Colon (tissue), 2 donors: Measurements from ENCODE around the gene IGLL5.

Experiments
- FAIRE-seq: peaks from 2 replicates; lab custom pipeline; 2012; peaks lifted over from hg19 to GRCh38; lab: Jason Lieb, UNC
- donor health status: control.
- donor health status: control.

Gene IGLL5

DNA sequence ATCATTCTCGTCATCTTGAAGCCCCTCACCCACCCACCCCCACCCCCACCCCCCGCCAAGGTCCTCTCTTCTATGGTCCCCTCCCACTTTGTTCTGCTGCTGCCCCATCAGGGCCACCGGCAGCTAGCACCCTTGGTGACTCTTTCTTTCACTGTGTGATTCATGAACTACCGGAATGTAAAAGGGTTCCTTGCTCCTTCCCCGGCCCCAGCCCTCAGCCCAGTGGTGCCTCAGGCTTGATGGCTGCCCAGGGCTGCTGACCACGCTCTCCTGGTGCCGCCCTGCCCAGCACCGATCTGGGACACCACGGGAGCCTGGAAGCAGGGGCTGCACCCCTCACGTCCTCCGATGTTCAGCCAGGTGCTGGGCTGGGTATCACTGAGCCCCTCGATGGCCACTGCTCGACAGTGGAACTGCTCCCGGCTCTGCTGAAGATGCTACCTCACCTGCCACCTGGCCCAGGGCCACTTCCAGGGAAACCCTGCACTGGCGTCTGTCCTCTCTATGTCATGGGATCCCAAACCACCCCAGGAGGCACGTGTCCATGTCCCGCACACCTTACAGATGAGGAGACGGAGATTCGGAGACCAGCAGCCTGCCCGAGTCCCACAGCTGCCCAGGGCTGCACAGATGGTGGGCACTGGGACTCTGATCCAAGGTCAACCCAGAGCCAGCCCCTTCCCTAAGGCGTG, 39.7 kb downstream of the IGLL5 start:
- FAIRE-seq, result no peak

DNA sequence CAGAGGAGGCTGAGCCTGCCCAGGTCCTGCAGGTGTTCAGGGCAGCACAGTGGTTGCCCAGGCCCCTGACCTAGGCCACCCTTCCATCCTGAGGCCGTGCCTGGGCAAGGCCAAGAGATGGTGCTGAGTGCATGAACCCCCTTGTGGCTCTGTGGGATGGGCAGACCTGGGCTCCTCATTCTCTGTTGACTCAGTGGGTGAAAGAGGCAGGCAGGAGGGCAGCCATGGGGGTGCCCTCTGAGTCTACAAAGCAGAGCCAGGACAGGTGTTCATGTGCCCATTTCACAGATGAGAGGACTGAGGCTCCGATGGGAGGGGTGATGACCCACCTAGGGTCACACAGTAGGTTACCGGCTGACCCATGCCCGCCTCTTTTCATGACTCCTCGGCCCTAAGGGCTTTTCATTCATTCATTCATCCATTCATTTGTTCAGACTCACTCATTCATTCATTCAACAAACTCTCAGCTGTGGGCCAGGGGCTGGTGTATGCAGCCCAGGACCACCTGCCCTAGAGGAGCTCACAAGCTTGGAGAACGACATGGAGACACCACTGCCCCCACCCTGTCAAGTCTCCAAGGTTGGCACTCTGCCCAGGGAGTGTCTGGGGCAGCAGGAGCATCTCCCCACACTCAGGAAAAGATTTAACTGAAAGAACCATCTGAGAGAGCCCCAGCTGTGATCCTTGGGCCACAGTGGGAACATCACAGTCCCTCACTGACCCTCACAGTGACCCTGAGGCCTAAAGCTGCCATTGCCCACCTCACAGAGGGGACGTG, 40.5 kb downstream of the IGLL5 start:
- FAIRE-seq, result no peak

DNA sequence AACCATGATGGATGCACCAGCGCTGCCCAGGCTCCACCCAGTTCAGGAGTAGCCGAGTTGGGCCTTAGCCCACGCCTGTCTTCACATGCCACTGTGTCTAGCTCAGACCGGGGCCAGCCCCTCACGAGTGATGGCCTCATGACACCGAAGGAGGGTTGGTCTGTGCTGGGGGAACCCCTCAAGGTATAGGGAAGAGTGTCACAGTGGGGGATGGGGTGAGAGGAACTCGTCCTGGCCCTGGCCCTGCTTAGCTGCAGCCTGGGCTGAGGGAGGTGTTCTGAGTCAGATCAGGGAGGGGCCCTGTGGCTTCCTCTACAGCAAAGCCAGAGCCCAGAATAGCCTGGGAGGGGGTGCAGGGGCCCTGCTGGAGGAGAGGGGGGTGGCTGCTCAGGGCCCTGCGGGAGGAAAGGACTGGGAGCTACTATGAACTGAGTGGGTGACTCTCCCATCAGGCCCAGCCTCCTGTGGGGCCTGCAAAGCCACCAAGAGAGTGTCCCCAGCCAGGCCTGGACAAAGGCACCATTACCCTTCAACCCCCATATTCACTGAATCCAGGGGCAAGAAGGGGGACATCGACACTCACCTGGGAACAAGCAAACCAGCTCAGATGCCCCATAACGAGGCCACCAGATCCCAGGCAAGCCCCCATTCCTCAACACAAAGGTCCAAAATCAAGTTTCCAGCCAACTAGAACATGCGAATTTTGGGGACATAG, 41.2 kb downstream of the IGLL5 start:
- FAIRE-seq, result no peak

DNA sequence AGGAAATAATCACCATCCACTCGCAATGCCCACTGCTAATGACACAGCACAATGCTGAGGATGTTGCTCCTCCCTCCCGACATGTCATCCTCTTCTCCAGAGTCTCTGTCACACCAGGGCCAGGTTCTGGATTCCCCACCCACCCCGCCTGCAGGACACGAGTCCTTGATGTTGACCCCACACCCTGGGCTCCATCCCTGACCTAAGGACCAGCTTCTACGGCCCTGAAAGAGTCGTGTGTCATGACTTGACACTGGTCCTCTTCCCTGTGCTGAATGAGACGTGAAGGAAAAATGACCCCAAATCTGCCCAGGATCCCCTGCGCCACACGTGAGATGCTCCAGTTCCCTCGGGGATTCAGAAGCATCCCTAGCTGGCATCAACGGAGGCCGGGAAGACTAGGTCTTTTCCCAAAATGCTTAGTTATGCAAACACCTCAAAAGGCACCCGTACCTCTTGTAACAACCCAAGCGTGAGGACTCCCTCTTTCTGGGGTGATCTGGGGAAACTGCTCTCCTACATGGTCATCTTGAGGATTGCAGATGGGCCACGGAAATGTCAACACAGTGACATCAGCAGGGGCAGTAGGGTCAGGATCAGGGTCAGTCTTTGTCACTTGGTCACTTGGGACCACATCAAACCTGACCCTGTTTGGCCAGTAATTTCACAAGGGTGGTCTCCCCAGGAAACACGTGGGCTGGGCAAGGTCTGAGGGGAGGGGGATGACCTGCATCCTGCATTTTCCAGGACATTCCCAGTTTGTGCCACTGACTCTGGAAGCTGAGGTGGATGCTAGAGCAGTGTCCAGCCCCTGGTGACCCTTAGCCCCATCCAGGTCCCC, 42.0 kb downstream of the IGLL5 start:
- FAIRE-seq, result no peak

DNA sequence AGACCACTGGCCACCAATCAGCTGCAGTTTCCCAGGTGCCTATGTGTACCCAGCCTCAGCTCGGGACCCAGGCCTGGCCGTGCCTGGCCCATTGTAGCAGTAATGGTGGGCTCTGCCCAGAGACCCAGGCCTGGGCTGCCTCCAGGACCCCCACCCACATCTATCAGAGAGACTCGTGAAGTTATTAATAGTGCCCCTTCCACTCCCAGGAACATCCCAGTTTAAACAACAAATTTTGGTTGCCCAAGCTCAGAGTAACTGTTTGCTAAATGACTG, 42.5 kb downstream of the IGLL5 start:
- FAIRE-seq, result no peak

DNA sequence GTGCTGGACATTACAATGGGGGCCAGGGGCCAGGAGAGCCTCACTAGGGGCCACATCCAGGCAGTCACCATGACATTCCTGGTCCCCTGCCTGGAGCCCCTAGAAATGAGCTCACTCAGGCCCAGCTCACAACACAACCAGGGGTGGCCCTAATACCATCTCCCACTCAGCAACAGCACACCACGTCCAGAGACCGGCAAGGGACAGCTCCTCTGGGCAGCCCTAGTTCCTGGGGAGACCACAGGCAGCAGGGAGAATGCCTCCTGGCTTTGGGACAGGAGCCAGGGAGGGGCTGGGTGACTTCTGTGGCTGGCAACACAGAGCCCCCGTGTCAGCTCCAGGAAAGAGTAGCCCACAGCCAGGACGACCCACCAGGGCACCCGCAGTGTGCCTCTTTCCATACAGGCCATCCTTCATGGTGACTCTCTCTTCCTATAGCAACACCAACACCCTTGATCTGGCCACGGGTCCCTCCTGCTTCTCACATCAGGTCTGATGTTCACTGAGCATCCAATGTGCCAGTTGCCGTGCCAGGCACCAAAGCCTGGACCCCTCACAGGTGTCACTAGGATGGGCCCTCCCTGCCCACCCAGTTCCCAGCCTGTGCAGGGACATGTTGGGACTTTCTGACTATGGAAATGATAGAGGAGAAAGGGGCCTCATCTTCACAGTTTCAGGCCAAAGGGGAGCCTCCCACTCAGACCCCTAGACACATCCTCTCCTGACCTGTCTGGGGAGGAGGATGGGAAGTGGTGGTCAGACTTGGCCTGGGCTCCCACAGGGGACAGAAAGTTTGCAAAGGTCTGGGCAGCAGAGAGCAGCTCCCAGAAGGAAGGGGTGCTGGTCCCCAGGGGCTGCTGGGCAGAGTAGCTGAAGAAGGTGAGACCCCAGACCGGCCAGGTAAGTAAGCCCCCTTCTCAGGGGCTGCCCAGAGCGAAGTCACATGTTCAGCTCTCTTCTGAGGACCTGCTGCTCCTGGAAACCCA, 43.2 kb downstream of the IGLL5 start:
- FAIRE-seq, result no peak

DNA sequence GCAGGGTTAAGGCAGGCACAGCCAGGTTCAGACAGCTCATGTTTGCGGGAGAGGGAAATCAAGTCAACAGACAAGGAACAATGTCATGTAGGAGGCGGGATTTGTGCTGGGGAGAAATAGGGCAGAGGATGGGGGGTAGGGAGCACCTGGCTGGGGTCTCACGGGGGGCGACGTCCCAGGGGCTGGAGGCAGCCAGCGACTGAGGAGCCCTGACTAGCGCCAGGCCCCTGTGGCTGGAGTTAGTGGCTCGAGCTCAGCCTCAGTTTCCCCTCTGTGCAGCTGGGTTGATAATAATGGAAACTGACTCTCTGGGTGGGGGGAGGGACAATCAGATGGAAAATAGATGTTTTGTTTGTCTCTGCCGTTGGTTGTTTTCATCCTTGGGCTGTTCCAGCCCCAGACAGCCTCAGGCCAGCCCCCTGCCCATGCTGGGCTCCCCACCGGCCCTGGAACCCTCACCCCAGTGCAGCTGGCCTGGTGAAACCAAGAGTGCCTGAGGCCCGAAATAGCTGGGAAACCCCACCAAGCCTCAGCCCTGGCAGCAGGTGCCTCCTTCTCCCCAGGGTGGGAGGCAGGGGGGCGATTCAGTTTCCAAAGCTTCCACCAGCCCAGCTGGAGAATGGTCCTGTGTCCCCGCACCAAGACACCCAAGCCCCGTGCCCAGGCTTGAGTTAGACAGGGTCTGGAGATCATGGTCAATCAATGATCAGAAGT, 44.1 kb downstream of the IGLL5 start:
- FAIRE-seq, result no peak

DNA sequence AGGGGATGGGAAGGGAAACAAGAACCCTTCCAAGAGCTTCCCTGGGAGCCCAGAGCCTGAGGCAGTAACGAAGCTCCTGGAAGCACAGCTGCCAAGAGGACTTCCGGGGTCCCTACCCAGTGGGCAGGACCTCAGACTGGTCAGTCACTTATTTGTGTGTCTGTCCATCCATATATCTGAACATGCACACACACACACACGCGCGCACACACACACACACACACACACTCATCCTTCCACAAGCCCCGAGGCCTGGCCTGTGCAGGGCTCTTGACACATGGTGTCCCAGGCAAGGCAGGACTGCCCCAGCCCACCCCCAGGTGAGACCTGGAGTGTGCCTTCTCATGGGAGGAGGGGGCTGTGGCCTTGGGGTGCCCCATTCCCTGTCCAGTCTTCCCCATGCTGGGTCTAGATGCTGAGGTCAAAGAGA, 44.9 kb downstream of the IGLL5 start:
- FAIRE-seq, result no peak

DNA sequence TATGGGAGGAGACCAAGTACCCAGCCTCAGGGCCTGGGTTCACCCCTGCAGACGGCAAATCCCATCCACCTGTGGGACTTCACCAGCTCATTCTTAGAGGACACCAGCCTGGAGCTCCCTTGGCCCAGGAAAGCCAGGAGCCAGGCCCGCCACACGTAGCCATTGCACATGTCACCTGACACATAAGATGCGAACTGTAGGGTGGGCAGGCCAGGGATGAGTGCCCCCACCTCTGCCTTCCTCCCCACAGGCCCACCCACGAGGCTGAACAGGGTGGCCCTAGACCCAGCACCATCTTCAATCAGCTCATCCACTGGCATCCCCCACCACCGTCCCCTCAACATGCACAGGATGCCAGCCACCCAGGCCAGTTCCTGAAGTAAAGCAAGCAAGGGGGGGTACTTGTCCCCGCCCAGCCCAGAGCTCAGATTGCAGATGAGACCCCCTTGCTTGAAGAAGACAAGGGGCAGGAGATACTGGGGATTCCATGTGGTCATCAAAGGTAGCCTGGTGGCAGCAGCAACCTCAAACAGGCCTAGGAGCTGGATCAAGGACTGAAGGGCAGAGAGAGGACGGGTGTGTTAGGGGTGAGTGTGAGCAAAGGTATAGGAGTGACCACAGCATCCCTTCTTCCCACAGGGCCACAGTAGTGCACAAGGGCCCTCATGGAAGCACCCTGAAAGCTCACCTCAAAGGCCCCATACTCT, 45.6 kb downstream of the IGLL5 start:
- no peak for FAIRE-seq

DNA sequence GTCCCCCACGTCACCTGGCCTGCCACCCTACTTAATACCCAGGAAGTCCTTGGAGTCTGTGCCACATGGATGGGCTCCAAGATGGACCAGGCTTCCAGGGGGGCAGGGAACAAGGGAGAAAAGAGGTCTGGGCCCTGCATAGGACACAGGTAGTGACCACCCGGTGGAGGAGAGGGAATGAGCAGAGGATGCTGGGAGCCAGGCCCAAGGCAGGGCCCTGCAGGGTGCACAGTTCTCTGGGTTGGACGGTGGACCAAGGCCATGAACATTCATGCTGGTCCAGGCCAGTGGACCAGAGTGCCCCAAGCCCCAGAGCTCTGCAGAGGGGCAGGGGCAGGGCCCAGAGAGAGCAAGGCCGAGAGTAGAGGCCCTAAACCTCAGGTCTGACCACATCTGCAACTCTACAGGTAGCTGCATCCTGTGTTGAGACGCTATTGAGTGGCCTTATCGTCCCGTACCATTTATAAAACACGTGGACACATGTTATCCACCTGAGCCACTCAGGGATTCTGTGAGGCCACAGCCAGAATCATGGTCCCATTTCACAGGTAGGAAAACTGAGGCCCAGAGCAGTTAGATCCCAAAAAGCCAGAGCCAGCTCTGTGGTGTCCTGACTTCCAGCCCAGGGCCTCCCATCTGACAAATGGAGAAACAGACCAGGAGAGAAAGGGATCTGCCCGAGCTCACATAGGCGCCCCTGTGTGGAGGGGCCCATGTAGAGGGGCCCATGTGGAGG, 46.4 kb downstream of the IGLL5 start:
- no peak for FAIRE-seq

DNA sequence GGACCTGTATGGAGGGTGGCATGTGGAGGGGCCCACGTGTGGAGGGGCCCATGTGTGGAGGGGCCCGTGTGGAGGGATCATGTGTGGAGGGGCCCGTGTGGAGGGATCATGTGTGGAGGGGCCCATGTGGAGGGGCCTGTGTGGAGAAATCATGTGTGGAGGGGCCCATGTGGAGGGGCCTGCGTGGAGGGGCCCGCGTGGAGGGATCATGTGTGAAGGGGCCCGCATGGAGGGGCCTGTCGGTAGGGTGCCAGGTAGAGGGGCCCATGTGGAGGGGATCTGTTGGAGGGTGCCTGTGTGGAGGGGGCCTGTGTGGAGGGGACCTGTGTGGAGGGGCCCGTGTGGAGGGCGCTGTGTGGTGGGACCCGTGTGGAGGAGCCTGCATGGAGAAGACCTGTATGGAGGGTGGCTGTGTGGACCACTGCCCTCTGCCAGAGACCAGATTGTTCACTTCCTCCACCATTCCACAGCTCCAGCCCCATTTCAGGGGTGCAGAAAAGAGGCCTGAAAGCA, 47.0 kb downstream of the IGLL5 start:
- FAIRE-seq, result no peak

DNA sequence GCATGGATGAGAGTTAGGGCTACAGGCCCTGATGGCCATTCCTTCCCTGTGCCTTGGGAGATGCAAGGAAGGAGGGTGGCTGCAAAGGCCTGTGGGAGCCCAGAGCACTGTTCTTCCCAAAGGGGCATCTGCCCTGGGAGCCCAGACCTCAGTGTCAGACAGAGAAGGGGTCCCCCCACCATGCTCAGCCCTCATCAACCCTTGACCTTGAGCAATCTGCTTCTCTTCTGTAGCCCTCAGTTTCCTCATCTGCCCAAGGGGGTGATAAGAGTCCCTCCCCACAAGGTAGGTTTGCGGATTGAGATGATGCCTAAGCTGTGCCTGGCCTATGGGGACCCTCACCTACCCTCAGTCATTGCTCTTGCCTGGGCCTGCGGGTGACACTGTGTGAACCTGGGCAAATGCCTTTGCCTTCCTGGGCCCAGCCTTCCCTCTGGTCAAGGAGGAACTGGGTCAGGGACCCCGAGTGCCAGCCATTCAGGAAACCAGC, 47.5 kb downstream of the IGLL5 start:
- no peak for FAIRE-seq

DNA sequence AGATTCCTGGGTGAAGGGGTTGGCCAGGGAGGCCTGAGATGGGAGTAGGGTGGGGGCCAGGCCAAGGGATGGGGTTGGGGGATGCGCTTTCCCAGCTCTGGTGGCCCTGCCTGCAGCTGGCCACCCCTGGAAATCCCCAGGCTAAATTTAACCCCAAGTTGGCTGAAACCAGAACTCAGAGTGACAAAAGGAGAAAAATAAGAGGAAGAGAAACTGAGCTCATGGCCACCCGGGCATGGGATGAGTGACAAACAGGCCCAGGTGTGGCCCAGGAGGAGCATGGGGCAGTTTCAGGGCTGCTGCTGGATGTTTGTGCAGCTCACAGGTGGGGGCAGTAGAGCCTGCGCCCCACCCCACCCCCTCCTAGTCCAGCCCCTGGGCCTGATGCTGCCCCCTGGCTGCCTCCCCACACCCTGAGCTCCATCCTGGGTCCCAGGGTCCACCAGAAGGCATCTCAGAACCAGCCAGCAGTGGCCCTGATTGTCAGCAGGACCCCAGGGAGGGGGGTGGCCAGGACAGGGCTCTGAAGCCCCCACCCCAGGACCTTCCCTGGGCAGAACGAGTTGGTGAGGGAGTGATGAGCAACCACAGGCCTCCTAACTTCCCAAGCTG, 48.0 kb downstream of the IGLL5 start:
- no peak for FAIRE-seq

DNA sequence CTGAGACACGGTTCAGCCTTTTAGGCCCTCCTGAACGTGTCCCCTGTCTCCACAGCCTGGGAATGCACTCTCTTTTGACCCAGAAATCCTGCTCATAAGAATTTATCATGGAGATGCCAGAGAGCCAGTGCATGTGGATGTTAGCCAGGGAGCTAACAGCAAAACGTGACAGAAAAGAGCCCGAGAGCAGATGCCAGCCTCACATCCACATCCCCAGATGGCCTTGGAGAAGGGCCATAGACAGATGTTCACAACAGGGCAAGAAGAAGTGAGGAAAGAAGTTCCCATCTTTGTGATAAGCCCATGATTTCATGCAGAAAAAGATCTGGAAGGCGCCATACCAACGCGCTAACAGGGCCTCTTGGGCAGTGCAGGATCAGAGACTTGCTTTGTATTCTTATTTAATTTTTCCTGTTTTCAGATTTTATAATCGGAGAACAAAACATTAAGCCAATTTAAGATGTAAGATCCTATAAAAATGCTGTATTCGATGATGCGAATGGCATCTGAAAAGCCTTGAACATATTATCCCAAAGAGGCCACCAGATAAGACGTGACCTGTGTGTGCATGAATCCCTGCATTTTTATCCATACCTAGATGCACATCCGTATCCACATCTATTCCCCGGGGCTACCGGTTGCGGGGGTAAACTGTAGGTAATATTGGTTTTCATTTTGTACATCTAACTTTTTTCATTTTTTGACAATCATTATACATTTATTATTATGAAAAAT, 48.7 kb downstream of the IGLL5 start:
- FAIRE-seq, result no peak

DNA sequence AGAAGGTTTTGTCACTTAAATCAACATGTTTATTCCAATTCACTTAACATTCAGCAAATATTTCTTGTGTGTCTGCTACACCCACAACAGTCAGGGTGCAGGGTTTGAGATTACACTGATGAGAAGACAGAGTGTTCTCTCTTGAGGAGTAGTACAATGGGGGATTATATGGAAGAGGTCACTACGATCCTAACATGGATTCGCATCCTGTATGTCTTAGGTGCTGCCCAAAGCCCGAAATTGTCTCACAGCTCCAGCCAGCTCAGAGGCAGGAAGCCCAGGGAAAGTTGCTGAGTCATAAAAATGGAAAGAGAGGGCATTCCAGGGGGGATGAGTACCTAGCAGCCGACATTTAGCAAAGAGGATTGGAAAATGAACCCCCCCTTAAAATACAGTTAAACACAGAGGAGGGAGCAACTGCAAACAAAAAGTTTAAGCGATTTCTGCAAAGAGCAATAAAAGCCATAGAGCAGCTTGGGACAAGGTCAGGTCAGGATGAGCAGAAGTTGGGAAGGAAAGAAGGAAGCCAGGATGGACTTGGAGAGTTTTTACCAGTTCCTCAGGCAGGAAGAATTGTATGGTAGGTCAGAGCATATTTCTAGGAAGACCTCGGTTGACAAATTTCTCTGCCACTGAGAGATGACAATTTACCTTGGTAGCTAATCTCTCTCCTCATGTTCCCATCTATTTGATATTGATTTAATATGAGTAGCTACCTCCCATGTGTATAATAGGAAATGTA, 49.5 kb downstream of the IGLL5 start:
- FAIRE-seq, result no peak

DNA sequence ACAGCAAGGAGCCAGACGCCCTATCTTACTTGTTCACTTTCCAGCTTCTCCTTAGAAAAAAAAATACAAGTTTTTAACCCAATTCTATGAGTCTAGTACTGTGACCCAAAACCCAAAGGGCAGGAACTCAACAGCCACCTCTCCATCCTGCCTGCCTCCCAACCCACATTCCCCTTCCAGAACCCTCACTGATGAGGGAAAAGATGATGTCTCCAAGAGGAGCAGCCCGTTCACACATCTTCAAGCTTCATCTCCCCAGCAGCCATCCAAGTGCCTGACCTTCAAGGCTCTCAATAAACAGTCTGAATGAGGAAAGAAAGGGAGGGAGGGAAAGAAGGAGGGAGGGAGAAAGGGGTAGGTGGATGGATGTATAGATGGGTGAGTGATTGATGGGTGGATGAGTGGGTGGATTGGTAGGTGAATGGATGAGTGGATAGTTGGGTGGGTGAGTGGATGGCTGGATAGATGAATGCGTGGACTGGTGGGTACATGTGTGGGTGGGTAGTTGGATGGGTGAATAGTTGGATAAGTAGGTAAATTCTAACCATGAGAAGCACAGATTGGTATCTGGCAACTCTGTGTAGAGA, 50.4 kb downstream of the IGLL5 start:
- no peak for FAIRE-seq
